HG02943 (cell line): ENCODE data around the gene RINT1.
A peak's percentile ranks its signal among the peaks of the same experiment; 100 is the strongest.
"Not testable (repeated sequence)": the region's sequence is repeated elsewhere in the genome, so short reads cannot be mapped to it uniquely, and the experiment has no call there.

ENCODE experiments used
- ATAC-seq: cut with Tn5 transposase; IDR thresholded peaks from one replicate; pipeline ENCODE4 v1.9.1; 2021; ENCODE audit warnings: mild to moderate bottlenecking, low read depth, moderate library complexity; ENCODE audit not compliant: unreplicated experiment

RINT1 gene

DNA sequence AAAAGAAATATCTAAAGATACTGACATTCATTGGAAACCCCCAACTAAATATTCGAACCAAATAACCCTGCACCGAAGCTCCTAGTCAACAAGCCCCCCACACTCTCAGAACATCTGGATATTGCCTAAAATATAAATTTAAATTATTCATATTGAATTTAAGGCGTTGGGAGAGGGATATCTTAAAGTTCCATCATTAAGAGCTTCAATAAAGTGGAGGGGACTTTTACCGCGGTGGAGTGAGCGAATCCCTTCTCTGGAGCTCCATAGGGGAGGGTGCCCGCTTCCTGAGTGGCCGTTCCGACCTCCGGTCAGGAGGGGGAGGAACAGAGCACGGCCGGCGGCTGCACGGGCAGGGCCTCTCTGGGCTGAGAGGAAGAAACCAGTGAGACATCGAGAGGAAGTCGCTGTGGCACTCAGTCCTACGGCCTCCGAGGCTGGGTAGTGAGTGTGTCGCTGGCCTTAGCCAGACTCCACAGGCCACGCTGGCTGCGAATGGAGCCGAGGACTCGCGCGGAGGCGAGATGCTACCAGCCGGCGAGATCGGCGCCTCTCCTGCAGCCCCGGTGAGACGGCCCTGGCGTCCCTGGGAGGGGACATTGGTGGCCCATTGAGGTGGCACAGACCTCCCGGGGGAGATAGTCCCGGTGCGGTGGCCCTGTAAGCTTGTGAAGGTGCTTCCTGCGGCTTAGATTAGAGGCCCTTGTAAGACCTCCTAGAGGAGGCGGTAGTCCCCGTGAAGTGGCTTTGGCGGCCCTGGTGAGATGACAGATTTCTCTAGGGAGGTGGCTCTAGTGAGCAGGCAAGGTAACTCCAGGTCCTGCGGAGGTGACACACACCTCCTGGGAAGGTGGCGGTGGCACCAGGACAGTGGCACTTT, at the start of gene RINT1:
RINT1 (plus strand) TSS at position 410 of the 880 bp plus-strand sequence; CDS start at position 525, 115 bp downstream.
- ATAC-seq, result peak; percentile 94

DNA sequence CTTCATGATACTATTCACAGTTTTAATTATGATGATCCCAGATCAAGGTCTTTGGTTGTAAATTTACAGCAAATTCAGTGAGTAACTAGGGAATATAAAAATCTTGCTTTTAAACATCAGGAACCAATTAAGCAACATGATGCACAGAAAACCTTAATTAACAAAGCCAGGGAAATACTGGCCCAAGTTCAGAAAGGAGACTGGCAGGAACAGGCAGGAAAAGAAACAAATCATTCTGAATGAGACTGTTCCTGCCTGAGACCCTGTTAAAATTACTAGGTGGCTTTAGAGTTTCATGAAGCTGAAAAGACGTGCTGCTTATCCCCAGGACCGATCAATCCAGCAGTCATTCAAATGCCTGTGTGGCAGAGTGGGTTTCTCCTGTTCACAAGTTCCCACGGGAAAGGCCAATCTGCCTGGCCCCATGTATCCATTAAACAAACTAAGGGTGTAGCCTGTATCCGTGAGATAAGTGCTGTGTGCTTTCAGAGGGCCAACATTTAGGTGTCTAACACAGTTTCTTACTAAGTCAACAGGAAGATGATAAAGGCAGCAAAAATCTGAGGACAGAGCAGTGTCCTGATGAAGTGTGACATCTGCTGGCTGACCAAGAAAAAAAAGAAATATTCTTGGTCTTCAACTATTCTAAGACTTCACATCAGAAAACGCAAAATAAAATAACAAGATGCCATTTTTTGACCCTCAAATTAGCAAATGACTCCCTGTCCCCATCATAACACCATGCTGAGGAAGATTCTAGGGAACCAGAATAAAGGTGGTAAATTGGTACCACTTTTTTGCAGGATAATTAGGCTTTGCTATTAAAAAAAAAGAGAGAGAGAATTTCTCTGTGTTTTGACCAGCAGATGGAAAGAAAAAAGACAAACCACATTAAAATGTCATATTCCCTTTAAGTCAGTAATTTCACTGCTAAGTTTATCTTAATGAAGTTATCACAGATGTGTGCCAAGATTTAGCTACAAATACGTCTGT, 44.1 kb upstream of the RINT1 start:
- ATAC-seq, result no peak

DNA sequence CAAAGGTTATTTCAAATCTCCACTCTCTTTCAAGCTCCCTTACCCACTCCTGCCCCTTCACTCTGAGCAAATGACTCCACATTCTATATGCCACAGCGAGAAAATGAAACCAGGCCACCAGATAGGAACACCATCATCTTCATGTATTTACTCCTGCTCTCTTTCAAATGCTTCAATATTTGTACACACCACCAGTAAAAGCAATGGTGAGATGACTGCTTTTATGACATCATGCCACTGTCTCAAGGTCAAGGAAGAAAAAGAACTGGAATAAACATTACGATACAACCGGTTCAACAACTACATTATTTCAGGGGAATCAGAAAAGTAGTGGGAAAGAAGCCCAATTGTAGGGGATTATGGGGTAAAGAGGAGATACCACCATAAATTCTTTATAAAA, 42.6 kb upstream of the RINT1 start:
- no peak for ATAC-seq

DNA sequence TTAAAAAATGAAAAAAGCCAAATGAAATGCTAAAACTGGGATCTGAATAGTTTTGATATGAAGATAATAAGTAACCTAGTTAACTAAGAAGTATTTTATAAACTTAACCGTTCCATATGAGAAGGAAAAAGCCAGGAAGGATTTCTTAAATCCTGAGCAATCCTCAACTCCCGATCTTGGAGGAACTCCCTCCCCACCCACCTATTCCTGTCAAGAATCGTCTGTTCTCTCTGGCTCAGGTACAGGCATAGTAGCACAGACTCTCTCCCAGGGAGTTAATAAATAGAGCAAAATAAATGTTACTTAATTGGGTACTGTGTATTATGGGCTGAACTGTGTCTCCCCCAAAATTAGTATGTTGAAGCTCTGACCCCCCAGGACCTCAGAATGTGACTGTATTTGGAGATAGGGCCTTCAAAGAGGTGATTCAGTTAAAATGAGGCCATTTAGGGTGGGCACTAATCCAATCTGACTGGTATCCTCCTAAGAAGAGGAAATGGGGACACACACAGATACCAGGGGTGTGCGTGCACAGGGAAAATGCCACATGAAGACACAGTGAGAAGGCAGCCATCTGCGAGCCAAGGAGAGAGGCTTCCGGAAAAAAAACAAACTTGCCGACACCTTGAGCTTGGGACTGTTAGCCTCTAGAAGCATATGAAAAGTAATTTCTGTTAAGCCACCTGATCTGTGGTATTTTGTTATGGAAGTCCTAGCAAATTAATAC, 38.6 kb upstream of the RINT1 start:
- no peak for ATAC-seq

DNA sequence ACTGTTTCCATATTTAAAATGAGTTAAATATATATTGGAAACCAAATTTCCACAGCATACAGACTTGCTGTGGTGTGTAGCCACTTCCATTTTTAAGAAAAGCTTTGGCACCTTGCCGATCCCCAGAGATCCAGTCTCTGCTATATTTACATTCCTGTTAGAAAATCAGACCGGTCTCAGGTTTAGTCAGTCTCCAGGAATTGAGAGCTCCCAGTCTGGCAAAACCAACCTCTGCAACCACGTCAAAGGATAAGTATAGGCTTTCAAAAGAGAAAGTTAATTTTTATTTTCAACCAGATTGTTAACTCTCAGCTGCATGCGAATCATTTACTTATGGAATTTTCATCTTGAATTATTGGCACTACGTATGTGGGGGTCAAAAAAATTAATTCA, 38.1 kb upstream of the RINT1 start:
- ATAC-seq, result no peak

DNA sequence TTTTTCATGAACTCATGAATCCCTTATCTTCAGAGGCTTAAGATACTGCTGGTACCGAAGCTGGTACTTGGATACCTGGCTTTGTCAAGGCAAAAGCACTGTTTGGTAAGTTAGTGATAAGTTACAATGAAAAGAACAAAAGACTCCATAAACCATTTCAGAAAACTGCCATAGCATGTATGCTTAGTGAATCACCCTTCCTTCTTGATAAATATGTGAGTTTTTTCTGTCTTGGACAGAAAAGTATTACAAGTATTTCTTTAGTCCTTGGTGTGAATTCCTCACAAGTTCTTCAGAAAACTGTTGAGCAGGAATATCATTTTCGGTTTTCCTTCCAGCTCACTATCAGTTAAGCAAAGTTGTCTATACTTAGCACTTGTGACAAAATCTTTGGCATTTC, 35.5 kb upstream of the RINT1 start:
- ATAC-seq, result no peak

DNA sequence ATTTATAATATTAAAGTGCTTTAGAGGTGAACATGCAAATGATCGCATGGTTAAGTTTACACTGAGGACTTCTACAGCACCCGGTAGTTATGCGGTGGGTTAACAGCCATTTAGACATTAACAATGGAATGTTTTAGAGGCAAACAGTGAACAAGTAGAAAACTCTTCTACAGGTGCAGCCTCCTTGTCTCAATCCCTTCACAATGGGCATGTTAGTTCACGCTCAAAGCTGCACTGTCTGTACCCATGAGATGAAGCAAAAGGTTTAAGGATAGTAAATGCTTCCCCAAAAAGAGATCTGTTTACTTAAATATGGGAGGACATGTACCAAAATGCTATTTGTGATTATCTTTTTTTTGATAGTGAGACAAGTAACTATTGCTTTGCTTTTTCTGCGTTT, 35.0 kb upstream of the RINT1 start:
- no peak for ATAC-seq

DNA sequence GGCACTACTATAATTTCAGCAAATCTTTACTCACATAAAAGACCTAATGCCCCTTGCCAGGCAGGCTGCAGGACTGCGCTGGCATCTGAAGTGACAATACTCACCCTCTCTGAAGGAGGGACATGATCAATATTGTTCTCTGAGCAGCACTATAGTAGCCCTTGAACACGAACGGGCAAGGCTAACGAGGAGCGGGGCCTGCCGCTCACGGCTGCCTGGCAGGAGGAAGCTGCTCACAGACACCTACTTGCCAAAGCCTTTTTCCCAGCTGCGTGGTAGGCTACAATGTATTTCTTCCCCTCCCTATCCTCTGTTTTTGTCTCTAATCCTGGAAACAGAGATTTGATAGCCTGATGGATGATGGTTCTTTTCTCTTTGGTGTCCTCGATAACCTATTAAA, 29.8 kb upstream of the RINT1 start:
- ATAC-seq, result no peak

DNA sequence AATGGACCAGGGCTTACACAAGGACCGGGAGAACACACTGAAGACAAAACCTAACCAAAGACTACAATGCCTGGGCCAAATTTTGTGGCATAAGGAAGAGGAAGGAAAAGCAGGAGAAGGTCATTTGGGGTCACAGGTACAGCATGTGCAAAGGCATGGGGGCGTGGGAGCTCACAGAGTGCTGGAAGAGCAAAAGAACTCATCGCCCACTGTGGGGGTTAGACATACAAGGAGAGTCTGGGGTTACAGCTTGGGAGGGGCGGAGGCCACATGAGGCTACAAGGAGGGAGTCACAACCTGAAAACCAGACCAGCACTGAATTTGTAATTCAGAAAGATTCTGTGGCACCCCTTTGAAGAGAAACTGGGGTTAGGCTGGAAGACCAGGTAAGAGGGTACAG, 19.6 kb upstream of the RINT1 start:
- ATAC-seq, result no peak

DNA sequence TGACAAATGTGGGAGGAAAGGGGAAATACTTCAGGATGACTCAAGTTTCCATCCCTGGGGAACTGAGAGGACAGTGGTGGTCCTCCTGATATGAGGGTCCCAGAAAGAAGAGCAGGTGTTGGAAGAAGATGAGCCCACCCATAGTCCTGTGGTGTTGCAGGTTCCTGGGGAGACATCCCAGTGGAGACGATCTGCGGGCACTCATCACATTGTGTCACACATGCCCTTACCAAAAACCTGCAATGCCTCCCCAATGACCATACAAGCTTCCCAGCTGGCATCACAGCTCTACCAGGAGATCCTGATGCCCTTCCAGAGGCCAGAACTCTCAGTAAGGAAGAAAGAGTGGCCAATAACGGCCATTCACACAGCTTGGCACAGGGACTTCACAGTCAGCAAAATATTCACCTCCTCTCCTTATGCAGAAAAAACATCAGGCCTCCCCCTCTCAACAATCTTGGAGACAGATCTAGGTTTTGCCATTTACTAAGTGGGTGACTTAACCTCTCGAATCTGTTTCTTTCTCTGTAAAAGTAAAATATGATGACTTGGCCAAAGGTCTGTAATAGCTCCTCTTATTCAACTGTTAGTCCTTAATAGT, 19.0 kb upstream of the RINT1 start:
- ATAC-seq, result no peak

DNA sequence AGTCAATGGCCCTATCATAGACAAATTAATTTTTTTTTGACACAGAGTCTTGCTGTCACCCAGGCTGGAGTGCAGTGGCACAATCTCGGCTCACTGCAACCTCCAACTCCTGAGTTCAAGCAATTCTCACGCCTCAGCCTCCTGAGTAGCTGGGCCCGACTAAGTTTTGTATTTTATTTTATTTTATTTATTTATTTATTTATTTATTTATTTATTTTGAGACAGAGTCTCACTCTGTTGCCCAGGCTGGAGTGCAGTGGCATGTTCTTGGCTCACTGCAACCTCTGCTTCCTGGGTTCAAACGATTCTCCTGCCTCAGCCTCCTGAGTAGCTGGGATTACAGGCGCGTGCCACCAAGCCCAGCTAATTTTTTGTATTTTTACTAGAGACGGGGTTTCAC, 16.4 kb upstream of the RINT1 start:
- not testable (repeated sequence) for ATAC-seq

DNA sequence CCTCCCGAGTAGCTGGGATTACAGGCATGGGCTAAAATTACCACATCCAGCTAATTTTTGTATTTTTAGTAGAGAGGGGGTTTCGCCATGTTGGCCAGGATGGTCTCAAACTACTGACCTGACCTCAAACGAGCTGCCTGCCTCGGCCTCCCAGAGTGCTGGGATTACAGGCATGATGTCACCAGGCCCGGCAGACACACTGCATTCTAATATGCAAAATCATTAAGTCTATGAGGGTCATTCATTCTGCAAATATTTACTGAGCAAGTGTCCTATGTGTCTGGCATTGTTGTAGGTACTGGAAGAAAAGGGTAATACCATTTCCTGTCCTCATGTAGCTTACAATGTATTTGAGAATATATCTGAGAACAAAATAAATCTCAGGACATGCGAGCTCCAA, 12.6 kb upstream of the RINT1 start:
- ATAC-seq, result no peak

DNA sequence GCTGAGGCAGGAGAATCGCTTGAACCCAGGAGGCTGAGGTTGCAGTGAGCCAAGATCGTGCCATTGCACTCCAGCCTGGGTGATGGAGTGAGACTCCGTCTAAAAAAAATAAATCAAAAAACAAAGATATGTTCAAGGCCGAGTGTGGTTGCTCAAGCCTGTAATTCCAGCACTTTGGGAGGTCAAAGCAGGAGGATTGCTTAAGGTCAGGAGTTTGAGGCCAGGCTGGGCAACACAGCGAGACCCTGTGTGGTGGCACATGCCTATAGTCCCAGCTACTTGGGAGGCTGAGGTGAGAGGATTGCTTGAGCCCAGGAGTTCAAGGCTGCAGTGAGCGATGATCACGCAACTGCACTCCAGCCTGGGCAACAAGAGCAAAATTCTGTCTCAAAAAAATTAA, 11.4 kb upstream of the RINT1 start:
- not testable (repeated sequence) for ATAC-seq

DNA sequence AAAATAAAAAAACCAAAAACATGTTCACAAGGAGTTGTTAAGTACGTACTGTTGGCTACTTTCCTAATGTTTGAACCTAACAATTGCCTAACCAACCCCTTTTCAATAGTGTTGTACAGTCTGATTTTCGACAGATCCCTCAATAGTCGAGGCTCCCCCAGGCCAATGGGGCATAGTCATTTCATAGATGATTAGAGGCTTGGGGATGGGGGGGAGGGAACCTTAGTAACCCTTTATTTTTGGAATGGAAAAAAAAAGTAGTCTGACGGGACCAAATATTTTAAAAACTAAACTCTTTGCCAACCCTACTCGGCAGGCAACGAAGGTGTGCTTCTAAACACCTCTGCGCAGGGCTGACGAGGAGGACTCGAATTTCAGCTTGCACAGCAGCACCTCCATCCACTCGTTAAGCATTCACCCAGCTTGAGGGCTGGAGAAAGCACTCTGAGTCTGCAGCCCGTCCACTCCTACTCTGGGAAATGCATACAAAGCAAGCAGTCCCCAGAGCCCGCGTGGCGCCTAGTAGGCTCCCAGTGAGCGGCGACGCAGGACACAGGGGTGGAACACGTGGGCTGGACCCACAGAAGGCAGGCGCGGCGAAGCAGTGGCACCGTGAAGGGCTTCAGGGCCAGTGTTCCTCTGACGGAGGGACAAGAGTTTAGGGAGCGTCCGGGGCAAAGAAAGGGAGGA, 10.8 kb upstream of the RINT1 start:
- peak; percentile 38 for ATAC-seq

DNA sequence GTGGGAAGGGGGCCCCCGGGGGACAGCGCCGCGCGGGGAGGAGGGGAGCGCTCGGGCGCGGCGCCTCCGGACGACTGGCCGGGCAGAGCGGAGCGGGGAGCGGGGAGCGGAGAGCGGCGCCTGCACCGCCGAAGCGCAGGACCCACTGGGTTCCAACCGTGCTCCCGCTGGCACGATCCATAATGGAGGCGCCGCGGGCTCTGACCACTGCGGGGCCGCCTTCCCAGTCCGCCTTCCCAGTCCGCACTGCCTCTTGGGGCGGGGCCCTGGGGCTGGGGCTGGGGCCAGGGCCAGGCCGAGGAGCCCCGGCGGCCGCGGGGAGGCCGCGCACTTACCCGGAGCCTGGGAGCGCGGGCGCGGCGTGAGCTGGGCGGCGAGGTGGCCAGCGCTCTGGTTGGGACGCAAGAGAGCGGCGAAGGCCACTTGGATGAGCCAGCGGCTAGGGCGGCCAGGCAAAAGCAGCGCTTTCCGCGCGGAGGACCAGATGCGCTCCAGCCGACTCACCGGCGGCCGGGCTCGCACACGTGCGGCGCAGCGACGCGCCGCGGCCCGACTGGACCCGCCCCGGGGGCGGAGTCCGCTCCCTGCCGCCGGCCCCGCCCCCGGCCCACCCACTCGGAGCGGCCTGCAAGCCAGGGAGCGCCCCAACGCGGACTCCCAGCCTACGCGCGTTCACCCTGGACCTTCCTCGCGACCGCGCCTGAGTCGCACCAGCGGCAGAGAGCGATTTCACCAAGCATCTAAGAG, 10.1 kb upstream of the RINT1 start, which contains the start of gene PUS7:
PUS7 (minus strand) TSS at position 555 of the 747 bp plus-strand sequence. CDS start 13,759 bp downstream, outside the sequence.
- peak; percentile 78 for ATAC-seq

DNA sequence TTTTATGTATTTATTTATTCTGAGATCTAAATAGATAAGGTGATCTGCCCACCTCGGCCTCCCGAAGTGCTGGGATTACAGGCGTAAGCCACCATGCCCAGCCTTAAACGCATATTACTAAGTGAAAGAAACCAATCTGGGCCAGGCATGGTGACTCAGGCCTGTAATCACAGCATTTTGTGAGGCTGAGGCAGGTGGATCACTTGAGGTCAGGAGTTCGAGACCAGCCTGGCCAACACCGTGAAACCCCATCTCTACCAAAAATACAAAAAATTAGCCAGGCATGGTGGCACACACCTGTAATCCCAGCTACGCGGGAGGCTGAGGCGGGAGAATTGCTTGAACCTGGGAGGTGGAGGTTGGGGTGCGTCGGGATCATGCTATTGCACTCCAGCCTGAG, 7.6 kb upstream of the RINT1 start:
- not testable (repeated sequence) for ATAC-seq

DNA sequence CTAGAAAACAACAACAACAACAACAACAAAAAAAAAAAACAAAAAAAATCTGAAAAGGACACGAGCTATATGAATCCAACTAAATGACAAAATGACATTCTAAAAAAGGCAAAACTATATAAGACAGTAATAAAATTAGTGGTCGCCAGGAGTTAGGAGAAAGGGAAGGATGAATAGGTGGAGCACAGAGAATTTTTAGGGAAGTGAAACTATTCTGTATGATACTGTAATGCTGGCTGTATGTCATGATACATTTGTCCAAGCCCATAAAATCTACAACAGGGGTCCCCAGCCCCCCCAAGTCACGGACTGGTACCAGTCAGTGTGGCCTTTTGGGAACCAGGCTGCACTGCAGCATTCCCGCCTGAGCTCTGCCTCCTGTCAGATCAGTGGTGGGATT, 7.2 kb upstream of the RINT1 start:
- no peak for ATAC-seq

DNA sequence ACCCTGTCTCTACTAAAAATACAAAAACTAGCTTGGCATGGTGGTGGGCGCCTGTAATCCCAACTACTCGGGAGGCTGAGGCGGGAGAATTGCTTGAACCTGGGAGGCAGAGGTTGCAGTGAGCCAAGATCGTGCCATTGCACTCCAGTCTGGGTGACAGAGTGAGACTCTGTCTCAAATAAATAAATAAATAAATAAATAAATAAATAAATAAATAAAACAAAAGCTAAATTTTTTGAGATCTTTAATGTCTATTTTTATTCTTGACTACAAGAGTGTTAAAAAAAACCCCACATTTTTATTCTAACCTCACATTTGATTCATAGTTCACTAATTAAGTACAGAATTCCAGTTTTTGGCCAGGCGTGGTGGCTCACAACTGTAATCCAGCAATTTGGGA, 4.3 kb upstream of the RINT1 start:
- ATAC-seq, result not testable (repeated sequence)

DNA sequence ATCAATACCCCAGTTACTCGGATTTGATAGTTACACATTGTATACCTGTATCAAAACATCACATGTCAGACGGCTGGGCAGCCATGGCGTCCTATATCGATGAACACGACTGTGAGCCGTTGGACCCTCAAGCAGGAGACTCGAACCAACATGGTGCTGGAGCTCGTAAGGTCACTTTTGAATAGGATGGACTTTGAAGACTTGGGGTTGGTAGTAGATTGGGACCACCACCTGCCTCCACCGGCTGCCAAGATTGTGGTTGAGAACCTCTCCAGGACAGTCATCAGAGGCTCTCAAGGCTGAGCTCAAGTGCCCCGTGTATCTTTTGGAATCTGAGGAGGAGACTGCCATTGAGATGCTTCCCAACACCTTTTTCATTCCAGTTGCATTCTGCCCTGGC, 1.9 kb upstream of the RINT1 start:
- no peak for ATAC-seq
